Muscle of arm (tissue), 14 donors: ENCODE measurements around the gene ADCY3. TPM values are rescaled to one million over a fixed set of nuclear protein-coding genes. Genes with fewer than 3 reads are reported as not detected.

Experiments used
- DNase-seq: peaks from one replicate; pipeline ENCODE4 v3.0.0-alpha.2; 2013
- long read RNA-seq, 11 donors: transcript quantifications; one replicate each; lab custom pipeline, GENCODE V29; 2026
- polyA plus RNA-seq, 12 donors: library from polyadenylated mRNA; unstranded; fragments of 120-200 nt; gene quantifications; one replicate each; pipeline ENCODE4 v1.2.1, GENCODE V29; 2013; ENCODE audit not compliant: insufficient read length in 12 of 12

ADCY3 gene
- polyA plus RNA-seq, result 10 to 100 TPM in 11 of 12 donors, not detected in 1; 14.9 to 41.6 (median 24.9) TPM
- long read RNA-seq, donor 1, result 0 reads
- long read RNA-seq, donor 2, full-length matches to known transcripts, result 1 of 1 reads
- long read RNA-seq, donor 2, partial matches to known transcripts, result 0 of 1 reads
- long read RNA-seq, donor 2, other reads (novel, unspliced or antisense), result 0 of 1 reads
- long read RNA-seq, donor 3, result 0 reads
- long read RNA-seq, donor 4, result 0 reads
- long read RNA-seq, donor 5, result 0 reads
- long read RNA-seq, donor 6, result 0 reads
- long read RNA-seq, donor 7, result 0 reads
- long read RNA-seq, donor 8, result 0 reads
- long read RNA-seq, donor 9, result 0 reads
- long read RNA-seq, donor 10, full-length matches to known transcripts, result 2 of 2 reads
- long read RNA-seq, donor 10, partial matches to known transcripts, result 0 of 2 reads
- long read RNA-seq, donor 10, other reads (novel, unspliced or antisense), result 0 of 2 reads
- long read RNA-seq, donor 11, result 0 reads

- peak; percentile 18 for DNase-seq
Observed at GRCh38 chr2:24920098-24920808, at the start of gene ADCY3. Gene ADCY3, minus strand, starts transcription at chr2:24920237. Its CDS starts 1,250 bp downstream, at chr2:24918987.

- DNase-seq, result no peak
Observed at GRCh38 chr2:24969784-24970183, 49.7 kb upstream of the ADCY3 start.

- no peak for DNase-seq
Observed at GRCh38 chr2:24961903-24962302, 41.9 kb upstream of the ADCY3 start.

GRCh38 chr2:24959761-24960160 lies 39.7 kb upstream of the ADCY3 start:
- DNase-seq, result no peak

- no peak for DNase-seq
Observed at GRCh38 chr2:24958411-24958935, 38.4 kb upstream of the ADCY3 start.

- no peak for DNase-seq
Observed at GRCh38 chr2:24957976-24958375, 37.9 kb upstream of the ADCY3 start.

GRCh38 chr2:24957221-24957620 lies 37.2 kb upstream of the ADCY3 start:
- no peak for DNase-seq

GRCh38 chr2:24955921-24956320 lies 35.9 kb upstream of the ADCY3 start:
- DNase-seq, result no peak

GRCh38 chr2:24955232-24955631 lies 35.2 kb upstream of the ADCY3 start:
- no peak for DNase-seq

GRCh38 chr2:24950102-24950501 lies 30.1 kb upstream of the ADCY3 start:
- DNase-seq, result no peak

- DNase-seq, result no peak
Observed at GRCh38 chr2:24948506-24948905, 28.5 kb upstream of the ADCY3 start.

- DNase-seq, result no peak
Observed at GRCh38 chr2:24947561-24948157, 27.6 kb upstream of the ADCY3 start.

GRCh38 chr2:24945907-24946306 lies 25.9 kb upstream of the ADCY3 start:
- DNase-seq, result no peak

GRCh38 chr2:24943427-24944053 lies 23.5 kb upstream of the ADCY3 start:
- no peak for DNase-seq

GRCh38 chr2:24939353-24939752 lies 19.3 kb upstream of the ADCY3 start:
- DNase-seq, result no peak

GRCh38 chr2:24937236-24937635 lies 17.2 kb upstream of the ADCY3 start:
- DNase-seq, result no peak

GRCh38 chr2:24935145-24935544 lies 15.1 kb upstream of the ADCY3 start:
- DNase-seq, result no peak

GRCh38 chr2:24932715-24933114 lies 12.7 kb upstream of the ADCY3 start:
- no peak for DNase-seq

GRCh38 chr2:24930768-24931167 lies 10.7 kb upstream of the ADCY3 start:
- DNase-seq, result no peak

GRCh38 chr2:24929230-24929629 lies 9.2 kb upstream of the ADCY3 start:
- no peak for DNase-seq

GRCh38 chr2:24928036-24928435 lies 8.0 kb upstream of the ADCY3 start:
- no peak for DNase-seq
